Loucy (cell line): ENCODE data around the gene ADGRF3.

Experiments
- H2AFZ ChIP-seq: fragments of 200-600 bp; sonication (generic); 2 replicates; pipeline ENCODE4 v1.6.0; 2016; ENCODE audit warnings: antibody characterized with exemption, mild to moderate bottlenecking, low read length, moderate library complexity
- H3F3A ChIP-seq: fragments of 200-600 bp; 2 replicates; pipeline ENCODE4 v1.6.0; 2016; ENCODE audit warnings: antibody characterized with exemption, low read depth, mild to moderate bottlenecking
- H3K27me3 ChIP-seq: fragments of 200-600 bp; sonication (generic); 2 replicates; pipeline ENCODE4 v1.6.1; 2014; ENCODE audit warnings: low read length, mild to moderate bottlenecking; ENCODE audit not compliant: insufficient read depth, poor library complexity, severe bottlenecking
- H3K36me3 ChIP-seq: fragments of 200-600 bp; sonication (generic); 2 replicates; pipeline ENCODE4 v1.6.1; 2016; ENCODE audit warnings: low read length; ENCODE audit not compliant: insufficient read depth
- H3K4me1 ChIP-seq: fragments of 200-600 bp; sonication (generic); 2 replicates; pipeline ENCODE4 v1.5.1; 2014; ENCODE audit warnings: low read length, mild to moderate bottlenecking; ENCODE audit not compliant: insufficient read depth, poor library complexity, severe bottlenecking
- H3K4me2 ChIP-seq: fragments of 200-600 bp; sonication (generic); 2 replicates; pipeline ENCODE4 v1.6.0; 2014; ENCODE audit warnings: antibody characterized with exemption, low read length, low read depth, mild to moderate bottlenecking; ENCODE audit not compliant: poor library complexity, severe bottlenecking
- H3K4me3 ChIP-seq: fragments of 200-600 bp; sonication (generic); 2 replicates; pipeline ENCODE4 v1.5.1; 2014; ENCODE audit warnings: low read length, mild to moderate bottlenecking, mixed read lengths; ENCODE audit not compliant: poor library complexity, severe bottlenecking
- H3K79me2 ChIP-seq: fragments of 200-600 bp; sonication (generic); 2 replicates; pipeline ENCODE4 v1.6.1; 2014; ENCODE audit warnings: low read length; ENCODE audit not compliant: insufficient read depth
- H3K9ac ChIP-seq: fragments of 200-600 bp; sonication (generic); 2 replicates; pipeline ENCODE4 v1.6.0; 2014; ENCODE audit warnings: mild to moderate bottlenecking, low read depth, low read length, moderate library complexity; ENCODE audit not compliant: poor library complexity, severe bottlenecking
- H3K9me2 ChIP-seq: fragments of 200-600 bp; sonication (generic); replicated peaks from 2 replicates; pipeline ENCODE4 v1.6.1; 2016; ENCODE audit warnings: low read depth, low read length, mixed read lengths
- H3K9me3 ChIP-seq: fragments of 200-600 bp; sonication (generic); 2 replicates; pipeline ENCODE4 v1.6.1; 2014; ENCODE audit warnings: mild to moderate bottlenecking, antibody characterized with exemption, low read length, low read depth; ENCODE audit not compliant: insufficient read depth
- H4K20me1 ChIP-seq: fragments of 200-600 bp; sonication (generic); 2 replicates; pipeline ENCODE4 v1.6.0; 2014; ENCODE audit warnings: antibody characterized with exemption, low read length, mild to moderate bottlenecking; ENCODE audit not compliant: insufficient read depth, poor library complexity, severe bottlenecking
- EZH2phosphoT487 ChIP-seq: fragments of 200-600 bp; IDR thresholded peaks from 2 replicates; pipeline ENCODE4 v1.6.1; 2018; ENCODE audit warnings: antibody characterized with exemption, mild to moderate bottlenecking, moderate library complexity, borderline replicate concordance
- TF ChIP-seq, protein P1 (sequence below): fragments of 200-600 bp; sonication (generic); conservative IDR thresholded peaks from 2 replicates; pipeline ENCODE4 v1.5.1; 2014; ENCODE audit warnings: mild to moderate bottlenecking, antibody characterized with exemption, low read length

ADGRF3 gene

DNA sequence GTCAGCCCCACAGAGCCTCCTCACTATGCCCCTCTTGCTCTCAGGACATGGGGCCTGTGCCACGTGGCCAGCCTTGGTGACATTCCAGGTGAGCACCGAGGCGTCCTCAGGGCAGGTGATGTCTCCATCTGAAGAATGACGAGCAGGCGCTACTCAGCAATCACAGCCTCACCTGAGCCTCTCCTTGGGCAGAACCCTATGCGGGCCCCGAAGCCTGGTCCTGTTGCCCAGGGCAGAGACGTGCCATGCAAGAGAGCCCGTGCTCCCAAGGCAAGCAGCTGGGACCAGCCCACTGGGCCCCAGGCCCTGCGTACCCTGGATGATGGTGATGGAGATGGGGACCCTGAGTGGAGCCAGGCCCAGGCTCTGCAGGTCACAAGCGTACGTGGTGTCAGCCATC, 33.1 kb downstream of the ADGRF3 start:
- TF ChIP-seq EZH2phosphoT487, result no peak
- TF ChIP-seq, protein P1, sequence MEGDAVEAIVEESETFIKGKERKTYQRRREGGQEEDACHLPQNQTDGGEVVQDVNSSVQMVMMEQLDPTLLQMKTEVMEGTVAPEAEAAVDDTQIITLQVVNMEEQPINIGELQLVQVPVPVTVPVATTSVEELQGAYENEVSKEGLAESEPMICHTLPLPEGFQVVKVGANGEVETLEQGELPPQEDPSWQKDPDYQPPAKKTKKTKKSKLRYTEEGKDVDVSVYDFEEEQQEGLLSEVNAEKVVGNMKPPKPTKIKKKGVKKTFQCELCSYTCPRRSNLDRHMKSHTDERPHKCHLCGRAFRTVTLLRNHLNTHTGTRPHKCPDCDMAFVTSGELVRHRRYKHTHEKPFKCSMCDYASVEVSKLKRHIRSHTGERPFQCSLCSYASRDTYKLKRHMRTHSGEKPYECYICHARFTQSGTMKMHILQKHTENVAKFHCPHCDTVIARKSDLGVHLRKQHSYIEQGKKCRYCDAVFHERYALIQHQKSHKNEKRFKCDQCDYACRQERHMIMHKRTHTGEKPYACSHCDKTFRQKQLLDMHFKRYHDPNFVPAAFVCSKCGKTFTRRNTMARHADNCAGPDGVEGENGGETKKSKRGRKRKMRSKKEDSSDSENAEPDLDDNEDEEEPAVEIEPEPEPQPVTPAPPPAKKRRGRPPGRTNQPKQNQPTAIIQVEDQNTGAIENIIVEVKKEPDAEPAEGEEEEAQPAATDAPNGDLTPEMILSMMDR, result no peak
- Histone ChIP-seq H3K4me1 (no peaks in the 10 kb centered on the region), H3K4me2 (no peak overlapping the region), H3K79me2 (no peaks in the 10 kb centered on the region), H4K20me1 (no peaks in the 10 kb centered on the region), H3K36me3 (no peaks in the 10 kb centered on the region), H3F3A (no peaks in the 10 kb centered on the region), H3K4me3 (no peak overlapping the region), H3K9me3 (no peaks in the 10 kb centered on the region), H2AFZ (no peak overlapping the region), H3K27me3 (no peaks in the 10 kb centered on the region), H3K9ac (no peak overlapping the region), H3K9me2 (no peaks in the 10 kb centered on the region)

DNA sequence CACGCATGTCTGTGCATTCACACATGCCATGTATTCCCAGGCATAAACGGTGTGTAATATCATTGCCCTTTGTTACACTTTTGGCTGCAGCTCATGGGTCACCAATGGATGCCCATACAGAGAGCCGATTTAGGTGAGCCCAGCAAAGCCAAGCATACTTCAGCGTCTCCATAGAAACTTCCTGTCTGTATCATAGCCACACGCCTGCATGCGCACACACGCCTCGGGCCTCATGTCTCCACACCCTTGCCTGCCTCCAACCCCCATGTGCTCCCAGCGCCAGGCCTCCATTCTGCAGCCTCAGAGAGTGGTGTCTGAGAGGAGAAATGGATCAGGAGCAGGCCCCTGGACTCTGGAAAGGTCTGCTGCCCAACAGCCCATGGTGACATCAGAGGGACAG, 34.1 kb downstream of the ADGRF3 start:
- Histone ChIP-seq H3K27me3 (no peaks in the 10 kb centered on the region), H3K9me2 (no peaks in the 10 kb centered on the region), H3K4me3 (no peak overlapping the region), H3K9ac (no peak overlapping the region), H3K9me3 (no peaks in the 10 kb centered on the region), H2AFZ (no peak overlapping the region), H4K20me1 (no peaks in the 10 kb centered on the region), H3K4me1 (no peaks in the 10 kb centered on the region), H3K36me3 (no peaks in the 10 kb centered on the region), H3K4me2 (no peak overlapping the region), H3F3A (no peaks in the 10 kb centered on the region), H3K79me2 (no peaks in the 10 kb centered on the region)
- no peak for TF ChIP-seq EZH2phosphoT487
- TF ChIP-seq, protein P1, result no peak

DNA sequence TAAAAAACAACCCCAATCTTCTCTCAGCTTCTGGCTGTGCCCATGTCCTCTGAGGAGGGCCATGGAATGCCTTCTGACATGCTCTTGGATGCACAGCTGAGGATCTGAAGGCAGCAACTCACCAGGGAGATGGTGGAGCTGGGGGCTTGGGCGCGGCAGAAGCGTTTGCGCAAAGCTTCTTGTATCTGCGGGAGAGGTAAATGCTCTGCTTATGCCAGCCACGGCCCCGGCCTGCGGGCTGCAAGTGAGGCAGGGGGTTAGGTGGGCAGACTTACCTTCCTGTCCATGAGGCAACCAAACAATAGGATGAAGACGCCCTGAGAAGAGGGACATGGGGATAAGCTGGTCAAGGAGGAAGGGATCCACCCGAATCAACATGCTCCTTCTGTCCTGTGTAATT, 36.7 kb downstream of the ADGRF3 start:
- H3K4me3 ChIP-seq, result no peak overlapping the region
- H3K79me2 ChIP-seq, result no peaks in the 10 kb centered on the region
- H4K20me1 ChIP-seq, result no peaks in the 10 kb centered on the region
- no peaks in the 10 kb centered on the region for H3K9me3 ChIP-seq
- no peaks in the 10 kb centered on the region for H3F3A ChIP-seq
- no peak overlapping the region for H3K9ac ChIP-seq
- H3K4me1 ChIP-seq, result no peaks in the 10 kb centered on the region
- no peak overlapping the region for H2AFZ ChIP-seq
- H3K36me3 ChIP-seq, result no peaks in the 10 kb centered on the region
- no peaks in the 10 kb centered on the region for H3K27me3 ChIP-seq
- TF ChIP-seq EZH2phosphoT487, result no peak
- TF ChIP-seq, protein P1, result no peak
- no peak overlapping the region for H3K4me2 ChIP-seq
- H3K9me2 ChIP-seq, result no peaks in the 10 kb centered on the region
